ENCODE data around the gene PPP1R14D. TPM values are rescaled to one million over a fixed set of nuclear protein-coding genes. Genes with fewer than 3 reads are reported as not detected.

Gene PPP1R14D
- total RNA-seq, 4 donors from 2014 or later, result not detected

- no peak for DNase-seq (ENCODE audit: low spot score)
- TF ChIP-seq, protein P1, sequence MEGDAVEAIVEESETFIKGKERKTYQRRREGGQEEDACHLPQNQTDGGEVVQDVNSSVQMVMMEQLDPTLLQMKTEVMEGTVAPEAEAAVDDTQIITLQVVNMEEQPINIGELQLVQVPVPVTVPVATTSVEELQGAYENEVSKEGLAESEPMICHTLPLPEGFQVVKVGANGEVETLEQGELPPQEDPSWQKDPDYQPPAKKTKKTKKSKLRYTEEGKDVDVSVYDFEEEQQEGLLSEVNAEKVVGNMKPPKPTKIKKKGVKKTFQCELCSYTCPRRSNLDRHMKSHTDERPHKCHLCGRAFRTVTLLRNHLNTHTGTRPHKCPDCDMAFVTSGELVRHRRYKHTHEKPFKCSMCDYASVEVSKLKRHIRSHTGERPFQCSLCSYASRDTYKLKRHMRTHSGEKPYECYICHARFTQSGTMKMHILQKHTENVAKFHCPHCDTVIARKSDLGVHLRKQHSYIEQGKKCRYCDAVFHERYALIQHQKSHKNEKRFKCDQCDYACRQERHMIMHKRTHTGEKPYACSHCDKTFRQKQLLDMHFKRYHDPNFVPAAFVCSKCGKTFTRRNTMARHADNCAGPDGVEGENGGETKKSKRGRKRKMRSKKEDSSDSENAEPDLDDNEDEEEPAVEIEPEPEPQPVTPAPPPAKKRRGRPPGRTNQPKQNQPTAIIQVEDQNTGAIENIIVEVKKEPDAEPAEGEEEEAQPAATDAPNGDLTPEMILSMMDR (IDR thresholded peaks at IDR 0.05), result no peak
- ATAC-seq (ENCODE audit: low FRiP score), result no peak
Measured at GRCh38 chr15:40768521-40769273, 59.8 kb downstream of the PPP1R14D start.

DNA sequence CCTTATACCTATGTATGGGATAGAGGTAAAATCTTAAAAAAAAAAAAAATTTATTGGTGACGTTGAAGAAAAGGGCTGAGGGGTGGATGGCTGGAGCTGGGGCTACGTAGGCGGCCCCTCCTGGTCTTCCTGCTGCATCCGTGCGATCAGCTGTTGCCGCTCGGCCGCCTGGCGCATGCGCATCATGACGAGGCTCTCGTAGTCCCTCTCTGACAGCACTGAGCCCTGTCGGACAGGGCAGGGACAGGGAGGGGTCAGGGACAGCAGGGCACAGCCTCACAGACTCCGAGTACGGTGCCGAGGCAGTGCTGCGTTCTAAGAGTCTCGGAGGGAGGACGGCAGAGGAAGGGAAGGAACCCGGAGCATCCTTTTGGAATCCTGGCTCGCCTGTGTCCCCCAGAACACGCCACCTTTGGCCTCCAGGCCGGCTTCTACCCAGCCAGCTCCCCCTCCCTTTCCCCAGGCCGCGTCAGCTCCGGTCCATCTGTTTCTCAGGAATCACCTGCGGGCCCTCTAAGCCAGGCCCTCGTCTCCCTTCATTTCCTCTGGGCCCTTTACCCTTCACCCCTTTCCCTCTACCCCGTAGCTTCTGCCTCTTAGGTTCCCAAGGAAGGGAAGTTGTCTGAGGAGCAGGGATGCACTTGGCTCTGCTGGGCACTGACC, 60.5 kb downstream of the PPP1R14D start:
- TF ChIP-seq, protein P1 (IDR thresholded peaks at IDR 0.05), result no peak
- ATAC-seq (ENCODE audit: low FRiP score) (no peak), DNase-seq (ENCODE audit: low spot score) (no peak)

GRCh38 chr15:40766906-40767837, 61.3 kb downstream of the PPP1R14D start:
- ATAC-seq (ENCODE audit: low FRiP score) (no peak), DNase-seq (ENCODE audit: low spot score) (no peak)
- TF ChIP-seq, protein P1 (IDR thresholded peaks at IDR 0.05), result no peak

DNA sequence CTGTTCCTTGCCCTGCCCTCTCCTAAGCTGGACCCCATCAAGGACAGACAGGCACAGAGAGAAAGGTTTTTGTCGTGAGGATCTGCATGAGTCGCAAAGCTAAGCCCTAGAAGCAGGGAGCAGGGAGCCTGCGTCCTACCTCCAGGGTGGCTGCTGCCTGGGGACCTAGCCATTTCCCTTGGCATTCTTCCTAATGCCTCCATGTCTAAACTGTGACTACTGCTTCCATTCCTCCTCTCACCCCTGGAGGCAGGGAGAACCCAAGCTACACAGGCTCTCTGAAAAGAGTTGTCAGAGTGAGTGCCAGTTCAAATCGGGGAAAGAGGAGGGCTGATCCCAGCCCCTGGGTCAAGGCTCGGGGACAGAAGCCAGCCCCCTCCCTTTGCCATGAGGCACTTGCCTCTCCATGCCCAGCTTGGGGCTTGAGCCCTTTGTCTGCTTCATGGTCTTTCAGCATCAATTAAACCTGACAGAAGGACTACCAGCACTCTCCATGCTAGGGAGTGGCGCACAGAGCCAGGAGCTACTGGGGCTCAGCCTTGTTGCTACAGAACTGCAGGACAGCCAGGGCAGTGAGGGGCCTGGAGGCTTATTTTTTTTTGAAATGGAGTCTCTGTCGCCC, 62.2 kb downstream of the PPP1R14D start:
- ATAC-seq (ENCODE audit: low FRiP score), result no peak
- DNase-seq (ENCODE audit: low spot score), result no peak
- TF ChIP-seq, protein P1 (IDR thresholded peaks at IDR 0.05), result no peak

Small RNA genes lying within 50 kb of the gene (small RNA-seq; reads per million reads assigned to genes)
- not detected for gene AC025166.1

Other genes starting within 250 kb of the PPP1R14D start
- gene KNL1, start 234.5 kb downstream of the PPP1R14D start, total RNA-seq, result 1 to 10 TPM in 2 of 4 donors, under 1 TPM in 2; 0.19 to 3.5 (median 1.1) TPM
- under 1 TPM in 2 of 4 donors, not detected in 2; 0.84 TPM for gene RAD51, start 133.5 kb downstream of the PPP1R14D start, total RNA-seq
- 10 to 100 TPM; 32.8 to 50.8 (median 43.7) TPM for gene RMDN3, start 73.5 kb downstream of the PPP1R14D start, total RNA-seq
- 100 to 1,000 TPM in 2 of 4 donors, 10 to 100 TPM in 2; 42.5 to 129 (median 97.1) TPM for gene GCHFR, start 64.6 kb downstream of the PPP1R14D start, total RNA-seq
- 1 to 10 TPM in 1 of 4 donors, under 1 TPM in 2, not detected in 1; 0.19 to 1.3 (median 0.50) TPM for gene C15orf62, start 58.7 kb downstream of the PPP1R14D start, total RNA-seq
- 10 to 100 TPM; 13.5 to 29.5 (median 21.1) TPM for gene ZFYVE19, start 21.6 kb downstream of the PPP1R14D start, total RNA-seq
- gene DNAJC17, start 21.2 kb downstream of the PPP1R14D start, total RNA-seq, result 10 to 100 TPM in 3 of 4 donors, 1 to 10 TPM in 1; 8.8 to 21.1 (median 17.1) TPM
- 10 to 100 TPM in 2 of 4 donors, 1 to 10 TPM in 1, under 1 TPM in 1; 0.95 to 16.2 (median 11.7) TPM for gene SPINT1, start 15.3 kb upstream of the PPP1R14D start, total RNA-seq
- gene RHOV, start 45.5 kb upstream of the PPP1R14D start, total RNA-seq, result not detected
- 10 to 100 TPM; 25.2 to 32.9 (median 28.9) TPM for gene VPS18, start 65.7 kb upstream of the PPP1R14D start, total RNA-seq
- gene DLL4, start 100.6 kb upstream of the PPP1R14D start, total RNA-seq, result 10 to 100 TPM in 2 of 4 donors, 1 to 10 TPM in 2; 5.8 to 27.6 (median 10.1) TPM
- 10 to 100 TPM in 2 of 4 donors, 1 to 10 TPM in 1, under 1 TPM in 1; 0.63 to 63.6 (median 13.4) TPM for gene CHAC1, start 124.8 kb upstream of the PPP1R14D start, total RNA-seq

All from omental fat pad (tissue), 4 donors.